ENCODE data around the gene ACADM. TPM values are rescaled to one million over a fixed set of nuclear protein-coding genes. Genes with fewer than 3 reads are reported as not detected.
"Not testable (repeated sequence)": the region's sequence is repeated elsewhere in the genome, so short reads cannot be mapped to it uniquely, and the experiment has no call there.

The ACADM gene
- total RNA-seq, 1 donor from 2014 or later = 9.8 TPM

DNA sequence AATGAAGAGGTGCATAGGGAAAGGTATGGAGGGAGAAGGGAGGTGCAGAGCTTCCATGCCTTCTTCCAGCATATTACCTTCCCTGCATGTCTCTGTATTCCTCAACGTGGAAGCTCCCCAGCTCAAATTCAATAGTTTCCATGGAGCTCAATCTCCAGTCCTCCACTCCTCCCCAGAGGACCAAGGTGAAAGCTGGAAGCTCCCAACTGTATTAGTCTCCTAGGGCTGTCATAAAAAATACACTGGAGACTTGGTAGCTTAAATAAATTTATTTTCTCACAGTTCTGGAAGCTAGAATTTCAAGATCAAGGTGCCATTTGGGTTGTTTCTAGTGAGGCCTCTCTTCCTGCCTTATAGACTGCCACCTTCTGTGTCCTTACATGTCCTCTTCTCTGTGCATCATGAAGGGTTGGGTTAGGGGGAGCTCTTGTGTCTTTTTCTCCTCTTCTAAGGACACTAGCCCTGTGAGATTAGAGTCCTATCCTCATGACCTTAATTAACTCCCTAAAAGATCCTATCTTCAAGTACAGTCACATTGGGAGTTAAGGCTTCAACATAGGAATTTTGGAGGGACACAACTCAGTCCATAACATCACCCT, 39.6 kb downstream of the ACADM start:
- no peaks in the 10 kb centered on the region for H3K27me3 ChIP-seq
- no peaks in the 10 kb centered on the region for H3K9me3 ChIP-seq
- peaks cover 0 to 4% of the 10 kb centered on the region in 2 donors for H3K4me1 ChIP-seq
- no peak overlapping the region for H3K4me3 ChIP-seq
- no peak for DNase-seq (ENCODE audit: low spot score in 2 of 2)
- H3K27ac ChIP-seq = peak overlapping the region in 1 of 2 donors; percentile 83
- intact Hi-C loops (cut with DNase I) = no loop called here
- TF ChIP-seq, protein P1, sequence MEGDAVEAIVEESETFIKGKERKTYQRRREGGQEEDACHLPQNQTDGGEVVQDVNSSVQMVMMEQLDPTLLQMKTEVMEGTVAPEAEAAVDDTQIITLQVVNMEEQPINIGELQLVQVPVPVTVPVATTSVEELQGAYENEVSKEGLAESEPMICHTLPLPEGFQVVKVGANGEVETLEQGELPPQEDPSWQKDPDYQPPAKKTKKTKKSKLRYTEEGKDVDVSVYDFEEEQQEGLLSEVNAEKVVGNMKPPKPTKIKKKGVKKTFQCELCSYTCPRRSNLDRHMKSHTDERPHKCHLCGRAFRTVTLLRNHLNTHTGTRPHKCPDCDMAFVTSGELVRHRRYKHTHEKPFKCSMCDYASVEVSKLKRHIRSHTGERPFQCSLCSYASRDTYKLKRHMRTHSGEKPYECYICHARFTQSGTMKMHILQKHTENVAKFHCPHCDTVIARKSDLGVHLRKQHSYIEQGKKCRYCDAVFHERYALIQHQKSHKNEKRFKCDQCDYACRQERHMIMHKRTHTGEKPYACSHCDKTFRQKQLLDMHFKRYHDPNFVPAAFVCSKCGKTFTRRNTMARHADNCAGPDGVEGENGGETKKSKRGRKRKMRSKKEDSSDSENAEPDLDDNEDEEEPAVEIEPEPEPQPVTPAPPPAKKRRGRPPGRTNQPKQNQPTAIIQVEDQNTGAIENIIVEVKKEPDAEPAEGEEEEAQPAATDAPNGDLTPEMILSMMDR (IDR thresholded peaks at IDR 0.05) = no peak
- H3K36me3 ChIP-seq = no peaks in the 10 kb centered on the region

DNA sequence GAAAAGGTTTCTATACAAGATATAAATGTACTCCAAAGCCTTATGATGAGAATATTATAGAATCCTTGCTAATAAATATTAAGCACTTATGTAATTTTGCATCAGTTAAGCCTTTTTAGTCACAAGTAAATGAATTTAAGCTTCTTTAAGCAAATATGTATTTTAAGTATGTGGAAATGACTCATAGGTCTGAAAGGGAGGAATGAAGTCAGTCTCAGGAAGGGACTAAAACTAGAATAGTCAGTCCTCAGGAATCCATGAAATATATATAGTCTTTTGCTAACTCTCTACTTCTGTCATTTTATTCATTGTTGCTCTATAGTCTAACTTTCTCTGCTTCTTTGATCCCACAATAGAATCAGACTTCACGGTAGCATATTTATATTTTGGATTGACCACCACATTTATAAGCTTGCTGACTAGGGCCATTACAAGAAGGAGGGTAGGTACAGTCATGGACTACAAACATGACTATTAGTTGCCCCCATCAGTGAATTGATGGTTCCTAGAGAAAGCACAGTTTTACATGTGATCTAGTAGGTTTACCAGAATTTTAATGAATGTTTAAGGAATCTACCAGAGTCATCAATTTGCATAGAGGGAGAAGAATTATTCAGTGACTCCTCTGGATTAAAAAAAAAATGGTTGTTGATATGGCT, 41.3 kb downstream of the ACADM start:
- Histone ChIP-seq H3K27ac (peak overlapping the region; percentile 52 to 83), H3K9me3 (no peaks in the 10 kb centered on the region), H3K4me1 (peaks cover 0 to 4% of the 10 kb centered on the region in 2 donors), H3K27me3 (no peaks in the 10 kb centered on the region), H3K4me3 (no peak overlapping the region), H3K36me3 (no peaks in the 10 kb centered on the region)
- TF ChIP-seq, protein P1 (IDR thresholded peaks at IDR 0.05) = no peak
- intact Hi-C loops (cut with DNase I) = loop anchor here (1.0 kb wide), 1 partner anchor 20 kb away; the partner anchor contains the start of gene RABGGTB
- DNase-seq (ENCODE audit: low spot score in 2 of 2) = no peak

DNA sequence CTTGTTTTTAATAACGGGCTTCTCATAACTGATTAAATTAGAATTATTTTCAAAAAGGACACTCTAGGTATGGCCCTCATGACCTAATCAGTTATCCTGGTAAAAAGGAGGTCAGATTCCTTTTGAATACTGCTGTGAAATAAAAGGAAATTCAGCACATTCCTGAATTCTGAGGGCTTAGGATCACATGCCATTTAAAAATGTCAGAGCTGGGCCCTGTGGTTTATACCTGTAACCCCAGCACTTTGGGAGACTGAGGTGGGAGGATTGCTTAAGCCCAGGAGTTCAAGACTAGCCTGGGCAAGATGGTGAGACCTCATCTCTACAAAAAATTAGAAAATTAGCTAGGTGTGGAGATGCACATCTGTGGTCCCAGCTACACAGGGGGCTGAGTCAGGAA, 43.5 kb downstream of the ACADM start:
- no peaks in the 10 kb centered on the region for H3K36me3 ChIP-seq
- H3K27ac ChIP-seq = no peak overlapping the region
- no peak overlapping the region for H3K4me3 ChIP-seq
- H3K27me3 ChIP-seq = no peaks in the 10 kb centered on the region
- TF ChIP-seq, protein P1 (IDR thresholded peaks at IDR 0.05) = no peak
- H3K9me3 ChIP-seq = no peaks in the 10 kb centered on the region
- H3K4me1 ChIP-seq = peaks cover 0 to 4% of the 10 kb centered on the region in 2 donors
- no peak for DNase-seq (ENCODE audit: low spot score in 2 of 2)
- intact Hi-C loops (cut with DNase I) = no loop called here

DNA sequence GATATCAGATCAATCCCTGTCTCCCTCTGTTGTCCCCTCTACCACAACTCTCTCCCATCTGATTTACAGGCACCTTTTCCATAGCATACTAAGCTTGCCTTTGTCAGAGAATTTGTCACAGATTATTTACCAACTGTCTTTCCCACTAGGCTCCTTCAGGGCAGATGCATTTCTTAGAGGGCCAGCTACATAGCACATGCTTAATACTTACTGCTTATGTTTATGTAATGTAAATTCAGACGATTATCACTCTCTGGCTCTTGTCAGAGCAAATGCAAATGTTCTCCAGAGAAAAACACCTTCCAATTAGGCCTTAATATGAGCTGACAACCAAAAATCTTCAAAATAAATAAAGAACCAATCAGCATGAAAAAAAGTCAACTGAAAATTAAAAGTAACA, 46.3 kb downstream of the ACADM start:
- intact Hi-C loops (cut with DNase I) = no loop called here
- TF ChIP-seq, protein P1 (IDR thresholded peaks at IDR 0.05) = no peak
- H3K27me3 ChIP-seq = no peaks in the 10 kb centered on the region
- no peak overlapping the region for H3K4me3 ChIP-seq
- H3K9me3 ChIP-seq = no peaks in the 10 kb centered on the region
- no peak for DNase-seq (ENCODE audit: low spot score in 2 of 2)
- H3K36me3 ChIP-seq = no peaks in the 10 kb centered on the region
- no peaks in the 10 kb centered on the region for H3K4me1 ChIP-seq
- H3K27ac ChIP-seq = no peak overlapping the region

DNA sequence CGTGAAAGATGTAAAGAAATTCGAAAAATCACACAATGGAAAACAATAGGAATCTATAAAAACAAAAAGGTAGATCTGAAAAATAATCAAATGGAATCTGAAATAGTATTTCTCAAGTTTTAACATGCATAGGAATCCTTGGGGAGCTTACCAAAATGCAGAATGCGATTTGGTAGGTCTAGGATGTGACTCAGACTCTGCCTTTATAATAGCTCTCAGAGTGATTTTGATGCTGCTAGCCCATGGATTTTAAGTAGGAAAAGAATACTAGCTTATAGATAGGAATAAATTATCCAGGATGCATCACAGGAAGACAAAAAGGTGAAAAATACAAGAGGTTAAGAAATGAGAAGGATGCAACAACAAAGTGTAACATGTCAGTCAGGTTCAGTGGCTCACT, 47.5 kb downstream of the ACADM start:
- H3K4me3 ChIP-seq = no peak overlapping the region
- no peak for DNase-seq (ENCODE audit: low spot score in 2 of 2)
- intact Hi-C loops (cut with DNase I) = no loop called here
- TF ChIP-seq, protein P1 (IDR thresholded peaks at IDR 0.05) = no peak
- no peaks in the 10 kb centered on the region for H3K36me3 ChIP-seq
- H3K27me3 ChIP-seq = no peaks in the 10 kb centered on the region
- no peaks in the 10 kb centered on the region for H3K4me1 ChIP-seq
- H3K27ac ChIP-seq = no peak overlapping the region
- H3K9me3 ChIP-seq = no peaks in the 10 kb centered on the region

DNA sequence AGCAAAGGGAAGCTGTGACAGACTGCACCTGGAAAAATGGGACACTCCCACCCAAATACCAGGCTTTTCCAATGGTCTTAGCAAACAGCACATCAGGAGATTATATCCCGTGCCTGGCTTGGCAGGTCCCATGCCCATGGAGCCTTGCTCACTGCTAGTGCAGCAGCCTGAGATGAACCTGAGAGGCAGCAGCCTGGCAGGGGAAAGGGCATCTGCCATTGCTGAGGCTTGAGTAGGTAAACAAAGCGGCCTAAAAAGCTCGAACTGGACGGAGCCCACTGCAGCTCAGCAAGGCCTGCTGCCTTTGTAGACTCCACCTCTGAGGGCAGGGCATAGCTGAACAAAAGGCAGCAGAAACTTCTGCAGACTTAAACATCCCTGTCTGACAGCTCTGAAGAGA, 53.3 kb downstream of the ACADM start:
- DNase-seq (ENCODE audit: low spot score in 2 of 2); intact Hi-C loops (cut with DNase I): not testable (repeated sequence)

DNA sequence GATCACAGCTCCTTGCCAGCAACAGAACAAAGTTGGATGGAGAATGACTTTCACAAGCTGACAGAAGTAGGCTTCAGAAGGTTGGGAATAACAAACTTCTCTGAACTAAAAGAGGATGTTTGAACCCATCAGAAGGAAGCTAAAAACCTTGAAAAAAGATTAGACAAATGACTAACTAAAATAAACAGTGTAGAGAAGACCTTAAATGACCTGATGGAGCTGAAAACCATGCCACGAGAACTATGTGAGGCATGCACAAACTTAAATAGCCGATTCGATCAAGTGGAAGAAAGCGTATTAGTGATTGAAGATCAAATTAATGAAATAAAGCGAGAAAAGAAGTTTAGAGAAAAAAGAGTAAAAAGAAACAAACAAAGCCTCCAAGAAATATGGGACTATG, 54.2 kb downstream of the ACADM start:
- H3K27ac ChIP-seq; H3K4me1 ChIP-seq; H3K27me3 ChIP-seq; H3K36me3 ChIP-seq; DNase-seq (ENCODE audit: low spot score in 2 of 2); H3K9me3 ChIP-seq; H3K4me3 ChIP-seq; intact Hi-C loops (cut with DNase I): not testable (repeated sequence)

More for the DNA sequence above, 53.3 kb downstream of the ACADM start:
- H3K9me3 ChIP-seq, H3K27me3 ChIP-seq, H3K4me1 ChIP-seq, H3K4me3 ChIP-seq, H3K36me3 ChIP-seq, H3K27ac ChIP-seq: not testable (repeated sequence)

DNA sequence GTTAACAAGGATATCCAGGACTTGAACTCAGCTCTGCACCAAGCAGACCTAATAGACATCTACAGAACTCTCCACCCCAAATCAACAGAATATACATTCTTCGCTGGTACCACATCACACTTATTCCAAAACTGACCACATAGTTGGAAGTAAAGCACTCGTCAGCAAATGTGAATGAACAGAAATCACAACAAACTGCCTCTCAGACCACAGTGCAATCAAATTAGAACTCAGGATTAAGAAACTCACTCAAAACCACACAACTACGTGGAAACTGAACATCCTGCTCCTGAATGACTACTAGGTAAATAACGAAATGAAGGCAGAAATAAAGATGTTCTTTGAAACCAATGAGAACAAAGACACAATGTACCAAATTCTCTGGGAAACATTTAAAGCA, 55.7 kb downstream of the ACADM start:
- not testable (repeated sequence) for H3K9me3 ChIP-seq; H3K27ac ChIP-seq; H3K36me3 ChIP-seq; DNase-seq (ENCODE audit: low spot score in 2 of 2); H3K4me3 ChIP-seq; H3K4me1 ChIP-seq; H3K27me3 ChIP-seq
- intact Hi-C loops (cut with DNase I) = loop anchor here (10.0 kb wide), 1 partner anchor 295 kb away; the partner anchor contains the start of gene ST6GALNAC3

DNA sequence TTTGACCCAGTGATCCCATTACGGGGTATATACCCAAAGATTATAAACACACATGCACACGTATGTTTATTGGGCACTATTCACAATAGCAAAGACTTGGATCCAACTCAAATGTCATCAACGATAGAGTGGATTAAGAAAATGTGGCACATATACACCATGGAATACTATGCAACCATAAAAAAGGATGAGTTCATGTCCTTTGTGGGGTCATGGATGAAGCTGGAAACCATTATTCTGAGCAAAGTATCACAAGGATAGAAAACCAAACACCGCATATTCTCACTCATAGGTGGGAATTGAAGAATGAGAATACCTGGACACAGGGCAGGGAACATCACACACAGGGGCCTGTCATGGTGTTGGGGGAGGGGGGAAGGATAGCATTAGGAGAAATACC, 59.4 kb downstream of the ACADM start:
- not testable (repeated sequence) for H3K4me3 ChIP-seq; H3K9me3 ChIP-seq; H3K36me3 ChIP-seq; H3K4me1 ChIP-seq; H3K27ac ChIP-seq; H3K27me3 ChIP-seq; DNase-seq (ENCODE audit: low spot score in 2 of 2)
- intact Hi-C loops (cut with DNase I) = loop anchor here (10.0 kb wide), 1 partner anchor 291 kb away; the partner anchor contains the start of gene ST6GALNAC3

Measured in ascending aorta (tissue), 2 donors.